Fibroblast of skin of right quadriceps (primary cell): ENCODE data around the gene ODC1.

Experiments used
- DNase-seq: peaks from one replicate; pipeline ENCODE4 v3.0.0-alpha.2; 2013

ODC1 gene

DNA sequence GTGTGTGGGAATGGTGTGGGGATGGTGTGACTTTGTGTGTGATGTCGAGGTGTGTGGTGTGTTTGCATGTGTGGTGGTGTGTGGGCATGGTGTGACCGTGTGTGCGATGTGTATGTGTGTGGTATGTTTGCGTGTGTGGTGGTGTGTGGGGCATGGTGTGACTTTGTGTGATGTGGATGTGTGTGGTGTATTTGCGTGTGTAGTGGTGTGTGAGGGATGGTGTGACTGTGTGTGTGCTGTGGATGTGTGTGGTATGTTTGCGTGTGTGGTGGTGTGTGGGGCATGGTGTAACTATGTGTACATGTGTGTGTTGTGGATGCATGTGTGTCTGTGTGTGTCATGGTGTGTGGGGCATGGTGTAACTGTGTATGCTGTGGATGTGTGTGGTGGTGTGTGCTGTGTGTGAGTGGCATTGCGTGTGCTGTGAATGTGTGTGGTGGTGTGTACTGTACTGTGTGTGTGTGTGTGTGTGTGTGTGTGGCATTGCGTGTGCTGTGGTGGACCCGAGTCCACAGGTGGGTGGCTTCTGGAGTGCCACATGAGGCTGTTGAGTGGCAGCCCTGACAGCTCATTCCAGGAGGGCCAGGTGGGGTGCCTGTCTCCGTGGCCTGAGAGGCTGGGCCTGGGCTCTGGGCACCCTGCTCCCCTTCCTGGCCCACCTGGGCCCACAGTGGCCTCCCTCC lies 14.7 kb downstream of the ODC1 start:
- no peak for DNase-seq

DNA sequence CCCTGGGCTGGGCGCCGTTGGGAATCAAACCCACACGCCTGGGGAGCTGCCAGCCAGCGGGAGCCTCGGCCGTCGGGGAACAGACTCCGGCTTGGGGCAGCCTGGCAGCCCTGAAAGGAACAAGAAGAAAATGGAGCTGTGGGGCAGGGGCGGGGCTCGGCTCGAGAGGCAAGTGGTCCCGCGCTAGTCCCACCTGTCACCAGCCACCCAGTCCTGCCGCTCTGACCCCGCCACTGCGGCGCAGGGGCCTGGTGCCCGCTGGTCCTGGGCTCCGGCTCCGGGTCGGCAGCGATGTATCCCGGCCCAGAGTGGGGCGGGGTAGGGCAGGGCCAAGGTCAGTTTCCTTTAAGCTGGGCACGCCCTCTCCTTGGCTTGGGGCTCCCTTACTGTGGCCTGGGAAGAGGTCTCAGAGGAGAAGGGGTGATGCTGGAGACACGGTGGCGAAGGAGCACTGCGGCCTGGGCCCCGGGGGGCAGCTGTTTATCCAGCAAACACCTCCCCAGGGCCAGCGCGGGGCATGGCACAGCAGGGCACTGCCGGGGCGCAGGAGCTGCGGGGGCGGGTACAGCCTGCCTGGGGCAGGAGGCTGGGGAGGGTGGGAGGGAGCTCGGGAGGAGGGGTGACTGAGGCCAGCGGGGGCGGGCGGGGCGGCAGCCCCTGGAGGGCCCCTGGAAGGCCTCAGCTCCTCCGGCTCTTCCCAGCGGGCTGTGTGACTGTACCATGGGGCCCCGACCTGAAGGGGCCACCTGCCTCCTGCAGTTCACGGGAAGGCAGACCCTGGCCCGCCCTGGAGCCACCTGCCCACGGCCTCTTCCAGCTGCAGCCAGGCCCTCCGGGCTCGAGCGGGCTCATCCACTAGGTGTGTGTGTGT lies 15.6 kb downstream of the ODC1 start:
- no peak for DNase-seq

DNA sequence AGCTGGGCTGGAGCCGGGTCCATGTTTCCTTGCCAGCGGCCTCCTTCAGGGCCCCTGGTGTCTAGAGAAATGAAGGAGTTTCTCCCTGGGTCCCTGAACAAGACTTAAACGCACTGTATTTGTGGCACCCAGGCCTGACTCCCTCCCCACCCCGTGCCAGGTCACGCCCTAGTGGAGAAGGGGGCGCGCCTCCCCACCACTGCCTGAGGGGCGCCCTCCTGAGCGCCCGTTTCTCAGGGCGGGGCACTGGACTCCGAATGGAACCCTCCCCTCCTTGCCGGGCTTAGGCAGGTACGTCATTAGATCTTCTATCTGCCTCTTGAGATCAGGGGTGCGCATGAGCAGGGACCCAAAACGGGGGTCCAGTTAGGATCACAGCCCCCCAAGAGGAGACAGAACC lies 16.3 kb downstream of the ODC1 start:
- no peak for DNase-seq

DNA sequence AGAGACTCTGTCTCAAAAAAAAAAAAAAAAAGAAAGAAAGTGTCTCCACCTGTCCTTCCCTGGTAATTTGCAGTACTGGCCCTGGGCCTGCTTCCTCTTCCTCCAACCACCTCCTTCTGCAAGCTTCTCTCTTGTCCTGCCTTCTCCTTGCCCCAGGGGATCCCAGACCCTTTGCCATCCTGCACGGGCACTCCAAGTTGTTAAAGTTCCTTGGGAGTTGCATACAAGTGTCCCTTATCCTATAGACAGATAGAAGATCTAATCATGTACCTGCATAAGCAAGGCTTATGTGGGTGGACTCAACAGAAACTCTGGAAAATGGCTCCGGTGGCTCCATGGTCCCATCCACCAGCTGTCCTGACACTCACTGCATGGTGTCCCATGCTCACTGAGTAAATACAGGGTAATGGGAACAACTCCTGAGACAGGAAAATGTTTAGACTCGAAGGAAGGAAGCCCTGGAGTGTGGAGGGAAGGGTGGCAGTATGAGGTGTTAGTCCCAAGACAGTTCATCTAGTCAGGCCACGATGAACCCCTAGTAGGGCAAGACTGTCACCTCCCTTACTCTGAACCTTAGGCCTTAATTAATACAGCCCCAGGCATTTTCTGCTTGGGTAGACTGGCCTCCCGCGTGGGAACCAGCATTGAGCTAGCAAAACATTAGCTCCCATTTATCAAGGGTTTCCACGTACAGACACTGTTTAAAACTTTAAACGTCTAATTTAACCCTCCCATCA lies 17.1 kb downstream of the ODC1 start:
- DNase-seq, result no peak

DNA sequence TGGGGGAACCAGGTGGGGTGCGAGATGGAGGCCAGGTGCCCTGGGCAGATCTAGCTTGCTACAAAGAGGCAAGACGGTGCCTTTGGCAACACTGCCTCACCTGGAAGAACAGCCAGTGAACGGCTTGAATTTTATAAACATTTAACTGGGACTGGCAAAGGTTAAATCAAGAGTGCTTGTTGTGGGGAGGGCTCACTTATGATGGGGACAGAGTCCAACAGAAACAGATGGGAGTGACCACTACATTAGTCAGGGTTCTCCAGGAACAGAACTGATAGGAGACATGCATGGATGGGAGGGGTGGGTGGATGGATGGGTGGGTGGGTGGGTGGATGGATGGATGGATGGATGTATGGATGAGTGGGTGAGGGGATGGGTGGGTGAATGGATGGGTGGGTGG lies 19.2 kb downstream of the ODC1 start:
- no peak for DNase-seq

DNA sequence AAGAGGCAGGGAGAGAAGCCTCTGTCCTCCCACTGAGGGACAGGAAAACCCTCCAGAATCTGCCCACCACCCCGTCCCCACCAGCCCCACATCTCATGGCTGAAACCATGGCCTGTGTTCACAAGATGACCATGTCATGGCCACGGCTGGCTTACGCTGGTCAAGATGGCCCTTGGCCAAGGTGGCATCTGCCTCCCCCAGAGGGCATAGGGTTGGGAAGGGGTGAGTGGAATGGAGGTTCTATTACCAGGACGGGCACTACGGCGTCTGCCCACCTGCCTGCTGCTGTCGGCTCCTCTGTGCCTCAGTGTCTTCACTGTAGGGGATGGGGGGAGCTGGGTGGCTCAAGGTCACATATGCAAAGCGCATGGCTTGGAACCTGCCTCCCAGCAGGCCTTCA lies 19.8 kb downstream of the ODC1 start:
- DNase-seq, result no peak

DNA sequence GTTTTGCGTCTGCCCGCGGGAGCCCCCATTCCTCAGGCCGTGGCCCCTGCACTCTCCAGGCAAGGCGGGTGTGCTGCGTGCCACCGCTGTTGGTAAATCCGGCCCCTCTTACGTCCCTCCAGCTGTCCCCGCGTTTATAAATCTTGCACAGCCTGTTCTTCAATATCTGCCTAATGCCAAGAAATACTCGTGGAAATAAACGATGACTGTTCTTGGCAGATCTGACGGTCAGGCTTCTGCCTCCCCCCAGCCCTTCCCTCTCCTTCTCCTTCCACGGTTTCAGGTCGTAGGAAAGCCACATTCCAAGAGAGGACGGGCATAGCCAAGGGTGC lies 20.5 kb downstream of the ODC1 start:
- DNase-seq, result no peak

DNA sequence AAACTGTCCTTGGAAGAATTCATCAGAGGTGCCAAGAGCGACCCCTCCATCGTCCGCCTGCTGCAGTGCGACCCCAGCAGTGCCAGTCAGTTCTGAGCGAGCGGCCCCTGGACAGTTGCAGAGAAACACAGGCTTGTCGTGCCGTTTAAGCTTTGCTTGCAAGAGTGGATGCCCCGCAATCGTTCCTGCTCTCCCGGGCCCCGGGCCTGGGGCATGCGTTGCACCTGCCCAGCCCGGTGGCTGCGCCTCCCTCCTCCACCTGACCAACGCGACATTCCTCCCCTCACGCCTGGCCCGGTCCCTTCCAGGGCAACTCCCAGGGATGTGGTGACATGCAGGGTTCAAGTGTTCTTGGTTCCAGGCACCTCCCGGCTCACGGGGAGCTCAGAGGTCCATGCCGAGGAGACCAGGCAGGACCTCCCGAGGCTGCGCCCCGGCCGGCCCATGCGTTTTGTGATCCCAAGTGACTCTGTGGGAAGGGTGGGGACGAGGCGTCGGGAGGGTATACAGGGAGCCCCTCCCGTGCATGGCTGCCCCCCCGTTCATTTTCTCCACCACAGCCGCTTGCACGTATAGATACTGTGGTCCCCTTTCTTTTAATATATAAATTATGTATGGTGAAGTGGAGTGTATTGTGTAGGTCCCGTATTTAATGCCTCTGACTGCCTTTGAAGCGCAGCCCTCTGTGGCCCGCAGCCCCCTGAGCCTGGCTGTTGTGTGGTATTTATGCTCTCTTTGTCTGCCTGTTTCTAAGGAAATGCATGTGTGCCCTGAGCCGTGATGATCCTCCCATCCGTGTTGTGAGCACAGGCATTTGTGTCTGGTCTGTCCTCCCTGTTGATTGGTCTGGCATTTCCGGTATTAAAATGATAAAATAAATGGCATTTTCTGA lies 21.2 kb downstream of the ODC1 start:
- peak; percentile 26 for DNase-seq

DNA sequence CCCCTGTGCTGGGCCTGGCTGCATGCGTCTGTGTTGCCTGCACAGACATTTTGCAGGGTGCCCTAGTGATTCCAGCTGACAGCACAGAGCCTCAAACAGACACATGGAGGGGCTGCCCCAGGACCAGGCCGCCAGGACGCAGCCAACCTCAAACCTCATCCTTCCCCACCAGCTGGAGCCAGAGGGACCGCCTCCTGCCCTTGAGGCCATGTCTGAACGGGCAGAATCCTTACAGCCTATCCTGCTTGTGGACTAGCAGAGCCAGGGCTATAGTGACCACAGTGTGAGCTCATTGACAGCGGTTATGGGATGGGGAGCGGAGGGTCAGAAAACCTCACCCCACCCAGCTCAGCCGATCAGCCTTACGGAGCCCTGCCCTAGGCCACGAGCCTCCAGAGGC lies 22.4 kb downstream of the ODC1 start:
- DNase-seq, result no peak

DNA sequence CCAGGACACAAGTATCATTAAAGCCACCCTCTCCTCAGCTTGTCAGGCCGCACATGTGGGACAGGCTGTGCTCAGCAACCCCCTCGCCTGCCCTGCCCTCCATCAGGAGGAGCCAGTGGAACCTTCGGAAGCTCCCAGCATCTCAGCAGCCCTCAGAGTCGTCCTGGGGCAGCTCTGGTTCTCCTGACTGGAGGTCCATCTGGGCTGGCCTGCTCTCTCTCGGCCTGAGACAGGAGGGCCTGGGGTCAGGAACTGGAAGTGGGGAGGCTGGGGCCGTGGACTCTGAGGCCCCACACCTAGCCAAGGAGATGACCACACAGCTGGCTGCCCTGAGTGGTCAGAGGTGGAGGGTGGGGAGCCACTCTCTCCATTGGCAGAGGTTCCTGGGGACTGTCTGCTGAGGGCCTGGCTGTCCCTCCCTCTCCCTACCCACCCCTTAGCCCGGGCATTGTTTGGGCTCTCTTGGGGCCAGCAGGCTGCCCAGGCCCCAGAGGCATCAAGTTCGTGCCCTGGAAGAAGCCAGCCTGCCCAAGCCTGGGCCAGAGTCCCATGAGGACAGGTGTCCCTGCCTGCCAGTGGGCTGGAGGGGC lies 23.1 kb downstream of the ODC1 start:
- no peak for DNase-seq

DNA sequence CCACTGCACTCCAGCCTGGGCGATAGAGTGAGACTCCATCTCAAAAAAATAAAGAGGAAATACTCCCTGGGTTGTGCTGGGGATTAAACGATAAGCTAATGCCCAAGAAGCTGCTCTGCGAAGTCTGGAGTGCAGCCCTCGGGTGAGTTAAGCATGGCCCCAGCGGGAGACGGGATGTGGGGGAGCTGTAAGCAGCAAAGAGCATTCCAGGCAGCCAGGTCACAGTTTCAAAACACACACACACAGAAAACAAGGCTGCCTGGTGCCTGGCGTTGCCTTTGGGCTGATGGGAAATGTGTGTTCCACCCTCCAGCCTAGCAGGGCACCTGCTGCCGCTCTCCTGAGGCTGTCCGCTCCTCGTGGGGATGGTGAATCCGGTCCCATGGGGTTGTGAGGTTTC lies 24.1 kb downstream of the ODC1 start:
- DNase-seq, result peak; percentile 92

DNA sequence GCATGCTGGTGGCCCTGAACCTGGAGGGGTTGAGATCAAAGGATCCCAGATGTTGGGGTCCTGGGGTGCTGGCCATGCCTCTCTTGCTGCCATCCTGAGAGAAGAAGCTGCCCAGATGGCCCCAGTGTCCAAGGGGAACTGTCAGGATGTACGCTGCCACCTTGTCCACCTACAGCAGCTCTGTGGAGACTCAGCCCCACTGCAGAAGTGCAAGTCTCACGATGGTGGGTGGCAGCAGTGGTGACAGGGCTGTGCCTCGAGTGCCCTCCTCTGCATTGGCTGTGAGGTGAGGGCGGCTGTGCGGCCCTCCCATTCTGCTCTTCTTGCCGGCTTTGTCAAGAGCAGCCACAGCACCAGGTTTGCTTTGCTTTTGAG lies 24.7 kb downstream of the ODC1 start:
- DNase-seq, result no peak

DNA sequence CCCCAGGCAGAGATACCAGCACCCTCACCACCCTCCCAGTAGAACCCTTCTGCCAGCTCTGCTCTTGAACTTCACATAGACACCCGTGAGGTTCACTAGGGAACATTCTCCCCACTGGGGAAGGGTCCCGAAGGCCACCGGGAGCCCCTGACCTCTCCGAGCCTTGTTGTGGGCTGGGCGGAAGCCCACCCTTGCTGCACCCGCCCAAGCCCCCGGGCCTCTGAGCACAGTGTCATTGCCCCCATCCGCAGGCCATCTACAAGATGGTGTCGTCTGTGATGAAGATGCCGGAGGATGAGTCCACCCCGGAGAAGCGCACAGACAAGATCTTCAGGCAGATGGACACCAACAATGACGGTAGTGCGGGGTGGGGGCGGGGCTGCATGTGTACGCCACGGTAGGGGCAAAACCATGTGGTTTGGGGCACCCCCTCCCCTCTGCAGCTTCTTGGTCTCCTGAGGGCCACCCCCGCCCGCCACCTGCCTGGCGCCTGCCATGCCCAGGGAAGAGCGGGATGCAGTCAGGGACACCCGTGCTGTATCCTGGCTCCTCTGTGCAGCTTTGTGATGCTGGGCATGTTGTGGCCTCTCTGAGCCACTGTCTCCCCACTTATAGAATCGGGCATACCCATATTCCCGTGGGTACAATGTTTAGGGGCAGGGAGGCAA lies 25.3 kb downstream of the ODC1 start:
- DNase-seq, result no peak

DNA sequence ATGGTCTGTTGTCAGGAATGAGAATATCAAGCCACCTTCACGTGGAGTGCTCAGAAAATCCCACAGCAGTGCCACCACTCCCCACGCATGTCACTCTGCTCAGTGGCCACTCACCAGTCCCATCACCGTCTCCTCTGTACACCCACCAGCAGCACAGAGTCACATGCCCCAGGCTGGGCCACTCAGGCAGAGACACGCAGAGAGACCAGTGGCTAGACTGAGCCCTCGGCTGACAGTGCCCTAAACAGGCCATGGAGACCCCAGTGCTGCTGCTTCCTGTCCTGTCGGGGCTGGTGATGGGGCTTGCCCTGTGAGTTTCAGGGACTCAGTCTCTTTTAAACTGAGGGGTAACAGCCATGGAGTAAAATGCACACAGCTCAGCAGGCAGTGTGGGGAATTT lies 25.9 kb downstream of the ODC1 start:
- DNase-seq, result no peak

DNA sequence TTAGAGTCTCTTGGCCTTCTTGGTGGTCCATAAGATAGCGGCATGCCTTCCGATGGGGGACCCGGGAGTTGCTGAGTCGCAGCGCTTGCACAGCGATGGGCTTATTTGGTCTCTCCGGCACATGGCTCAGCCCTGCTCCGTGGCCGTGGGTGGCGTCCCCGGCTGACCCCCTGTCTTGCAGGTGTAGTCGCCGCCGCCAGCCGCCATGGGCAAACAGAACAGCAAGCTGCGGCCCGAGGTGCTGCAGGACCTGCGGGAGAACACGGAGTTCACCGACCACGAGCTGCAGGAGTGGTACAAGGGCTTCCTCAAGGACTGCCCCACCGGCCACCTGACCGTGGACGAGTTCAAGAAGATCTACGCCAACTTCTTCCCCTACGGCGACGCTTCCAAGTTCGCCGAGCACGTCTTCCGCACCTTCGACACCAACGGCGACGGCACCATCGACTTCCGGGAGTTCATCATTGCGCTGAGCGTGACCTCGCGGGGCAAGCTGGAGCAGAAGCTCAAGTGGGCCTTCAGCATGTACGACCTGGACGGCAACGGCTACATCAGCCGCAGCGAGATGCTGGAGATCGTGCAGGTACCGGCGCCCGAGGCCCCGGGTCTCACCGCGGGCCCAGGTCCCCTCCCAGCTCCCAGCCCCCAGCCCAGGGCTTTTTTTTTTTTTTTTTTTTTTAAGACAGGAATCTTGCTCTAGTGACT lies 28.4 kb downstream of the ODC1 start:
- no peak for DNase-seq

DNA sequence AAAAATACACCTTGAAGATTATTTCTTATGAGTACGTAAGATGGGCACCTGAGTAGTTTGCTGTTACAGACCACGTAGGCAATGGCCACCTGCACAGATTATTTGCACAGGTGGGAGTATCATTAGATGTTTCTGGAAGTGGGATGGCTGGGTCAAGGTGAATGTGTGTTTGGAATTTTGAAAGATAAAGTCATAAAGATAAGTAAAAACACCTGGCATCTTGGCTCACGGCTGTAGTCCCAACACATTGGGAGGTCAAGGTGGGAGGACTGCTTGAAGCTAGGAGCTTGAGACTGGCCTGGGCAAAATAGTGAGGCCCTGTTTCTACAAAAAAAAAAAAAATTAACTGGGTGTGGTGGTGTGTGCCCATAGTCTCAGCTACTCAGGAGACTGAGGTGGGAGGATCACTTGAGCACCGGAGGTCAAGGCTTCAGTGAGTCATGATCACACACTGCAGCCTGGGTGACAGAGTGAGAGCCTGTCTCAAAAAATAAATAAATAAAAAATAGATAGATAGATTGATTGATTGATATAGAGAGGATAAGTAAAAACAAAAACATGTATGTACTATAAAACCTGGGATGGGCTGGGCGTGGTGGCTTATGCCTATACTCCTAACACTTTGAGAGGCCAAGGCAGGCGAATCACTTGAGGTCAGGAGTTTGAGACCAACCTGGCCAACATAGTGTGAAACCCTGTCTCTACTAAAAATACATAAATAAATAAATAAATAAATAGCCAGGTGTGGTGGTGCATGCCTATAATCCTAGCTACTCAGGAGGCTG lies 30.4 kb downstream of the ODC1 start:
- no peak for DNase-seq

DNA sequence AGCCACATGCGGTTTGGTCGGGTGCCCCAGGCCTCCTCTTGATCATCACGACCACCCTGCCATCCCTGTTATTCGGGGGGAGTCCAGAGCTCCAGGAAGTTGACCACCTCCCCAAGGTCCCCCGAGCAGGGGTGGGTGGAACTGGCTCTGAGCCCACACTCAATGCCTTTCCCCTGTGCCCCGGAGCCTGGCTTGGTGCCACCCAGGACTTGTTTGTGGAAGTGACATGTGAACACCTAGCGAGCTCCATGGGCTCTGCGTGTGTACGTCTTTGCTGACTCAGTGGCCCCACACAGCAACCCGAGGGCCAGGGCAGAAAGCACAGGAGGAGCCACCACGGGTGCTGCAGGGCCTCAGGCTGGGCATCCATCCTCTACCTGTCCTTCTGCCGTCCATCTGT lies 32.5 kb downstream of the ODC1 start:
- no peak for DNase-seq

DNA sequence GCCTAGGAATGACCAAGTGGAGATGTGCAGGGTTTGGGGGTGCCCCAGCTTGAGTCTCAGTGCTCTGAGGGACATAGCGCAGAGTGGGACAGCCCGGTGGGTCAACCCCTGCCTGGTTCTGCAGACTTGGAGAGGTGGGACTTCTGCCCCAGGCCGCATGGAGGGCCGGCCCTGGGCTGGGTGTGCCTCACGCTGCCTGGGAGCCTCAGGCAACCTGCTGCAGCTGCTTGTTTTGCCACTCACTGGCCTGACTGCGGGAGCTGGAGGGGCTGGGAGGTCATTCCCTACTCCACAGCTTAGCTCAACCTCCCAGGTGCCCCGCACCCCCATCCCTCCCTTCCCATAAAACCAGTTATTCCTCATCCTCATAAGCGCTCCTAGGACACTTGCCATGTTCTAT lies 33.1 kb downstream of the ODC1 start:
- no peak for DNase-seq

DNA sequence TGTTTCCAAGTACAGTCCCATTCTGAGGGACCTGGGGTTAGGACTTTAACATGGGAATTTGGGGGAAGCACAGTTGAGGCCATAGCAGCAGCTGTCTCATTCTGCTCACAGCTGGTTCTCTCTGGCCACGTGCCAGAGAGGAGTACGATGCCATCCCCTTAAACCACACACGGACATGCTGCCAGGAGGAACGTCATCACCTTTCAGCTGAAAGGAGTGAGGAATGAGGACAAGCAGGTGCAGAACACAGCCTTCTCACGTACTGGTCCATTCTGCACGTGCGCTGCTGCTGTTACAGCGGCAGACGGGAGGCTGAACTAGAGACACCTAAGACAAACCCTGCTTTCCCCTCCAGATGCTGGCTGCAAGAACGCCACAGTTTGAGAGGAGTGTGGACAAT lies 33.5 kb downstream of the ODC1 start:
- DNase-seq, result no peak

DNA sequence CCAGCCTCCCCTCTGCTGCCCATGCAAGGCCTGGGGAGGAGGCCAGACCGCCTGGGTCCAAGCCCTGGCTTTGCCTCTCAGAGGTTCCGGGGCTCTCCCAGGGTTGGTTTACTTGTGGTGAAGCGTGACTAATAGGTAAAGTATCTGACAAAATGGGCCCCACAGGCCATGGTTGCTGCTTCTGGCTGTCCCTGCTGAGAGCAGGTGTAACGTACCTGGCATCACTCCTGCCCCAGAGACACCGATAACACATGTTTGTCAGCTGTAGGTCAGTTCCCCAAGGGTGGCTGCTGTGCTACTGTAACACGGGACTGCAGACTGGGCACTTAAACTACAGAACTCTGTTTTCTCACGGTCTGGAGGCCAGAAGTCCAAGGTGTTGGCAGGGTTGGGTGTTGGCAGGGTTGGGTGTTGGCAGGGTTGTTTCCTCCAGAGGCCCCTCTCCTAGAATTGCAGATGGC lies 34.1 kb downstream of the ODC1 start:
- peak; percentile 26 for DNase-seq
